Fibroblast of upper back skin (primary cell): ENCODE results near the gene NAA10.

Experiments
- DNase-seq: peaks from one replicate; pipeline ENCODE4 v3.0.0-alpha.2; 2013

Gene NAA10

GRCh38 chrX:153966841-153967535 lies 32.2 kb upstream of the NAA10 start:
- no peak for DNase-seq

- DNase-seq: no peak
These were observed 31.4 kb upstream of the NAA10 start for GRCh38 chrX:153966283-153966688.

- DNase-seq: no peak
These were observed 30.6 kb upstream of the NAA10 start for GRCh38 chrX:153965406-153965805.

GRCh38 chrX:153964105-153964504 lies 29.3 kb upstream of the NAA10 start:
- no peak for DNase-seq

- DNase-seq: no peak
These were observed 28.7 kb upstream of the NAA10 start for GRCh38 chrX:153963546-153963945.

GRCh38 chrX:153961292-153961691 lies 26.5 kb upstream of the NAA10 start:
- DNase-seq: no peak

- no peak for DNase-seq
These were observed 25.9 kb upstream of the NAA10 start for GRCh38 chrX:153960786-153961185.

- DNase-seq: no peak
These were observed 25.2 kb upstream of the NAA10 start for GRCh38 chrX:153960077-153960476.

GRCh38 chrX:153959649-153960048 lies 24.8 kb upstream of the NAA10 start:
- DNase-seq: no peak

GRCh38 chrX:153958605-153959004 lies 23.8 kb upstream of the NAA10 start:
- no peak for DNase-seq

- DNase-seq: no peak
These were observed 22.4 kb upstream of the NAA10 start for GRCh38 chrX:153957224-153957623.

- DNase-seq: no peak
These were observed 21.4 kb upstream of the NAA10 start for GRCh38 chrX:153956044-153956907.

GRCh38 chrX:153955228-153955732 lies 20.4 kb upstream of the NAA10 start:
- no peak for DNase-seq

GRCh38 chrX:153954558-153955227 lies 19.9 kb upstream of the NAA10 start:
- DNase-seq: no peak

- no peak for DNase-seq
These were observed 19.2 kb upstream of the NAA10 start for GRCh38 chrX:153953892-153954557.

GRCh38 chrX:153953342-153953830 lies 18.5 kb upstream of the NAA10 start:
- DNase-seq: peak; percentile 63

- DNase-seq: no peak
These were observed 17.7 kb upstream of the NAA10 start for GRCh38 chrX:153952373-153953026.

- no peak for DNase-seq
These were observed 17.0 kb upstream of the NAA10 start for GRCh38 chrX:153951683-153952372.

GRCh38 chrX:153950127-153950526 lies 15.3 kb upstream of the NAA10 start:
- no peak for DNase-seq

GRCh38 chrX:153948847-153949805 lies 14.3 kb upstream of the NAA10 start:
- DNase-seq: no peak
